GM21528 (cell line): ENCODE data around the gene OSBPL6.
"Not testable (repeated sequence)": the region's sequence is repeated elsewhere in the genome, so short reads cannot be mapped to it uniquely, and the experiment has no call there.

ENCODE experiments used
- ATAC-seq: cut with Tn5 transposase; IDR thresholded peaks from one replicate; pipeline ENCODE4 v1.9.1; 2021; ENCODE audit warnings: mild to moderate bottlenecking, moderate library complexity; ENCODE audit not compliant: unreplicated experiment, low FRiP score

The OSBPL6 gene

GRCh38 chr2:178193823-178194599 is at the start of gene OSBPL6:
Gene OSBPL6, plus strand, starts transcription at chr2:178194512. Its CDS starts 111,673 bp downstream, at chr2:178306185.
- ATAC-seq: peak; percentile 95

- ATAC-seq: no peak
Measured at GRCh38 chr2:178152033-178152432, 42.3 kb upstream of the OSBPL6 start.

- no peak for ATAC-seq
Measured at GRCh38 chr2:178152542-178152941, 41.8 kb upstream of the OSBPL6 start.

GRCh38 chr2:178152977-178153376 is 41.3 kb upstream of the OSBPL6 start:
- ATAC-seq: no peak

- not testable (repeated sequence) for ATAC-seq
Measured at GRCh38 chr2:178153878-178154277, 40.4 kb upstream of the OSBPL6 start.

- ATAC-seq: no peak
Measured at GRCh38 chr2:178155524-178155923, 38.8 kb upstream of the OSBPL6 start.

- no peak for ATAC-seq
Measured at GRCh38 chr2:178157574-178157973, 36.7 kb upstream of the OSBPL6 start.

- ATAC-seq: no peak
Measured at GRCh38 chr2:178159966-178160365, 34.3 kb upstream of the OSBPL6 start.

- no peak for ATAC-seq
Measured at GRCh38 chr2:178160601-178161000, 33.7 kb upstream of the OSBPL6 start.

GRCh38 chr2:178163395-178163794 is 30.9 kb upstream of the OSBPL6 start:
- no peak for ATAC-seq

GRCh38 chr2:178163911-178164310 is 30.4 kb upstream of the OSBPL6 start:
- no peak for ATAC-seq

GRCh38 chr2:178173657-178174056 is 20.7 kb upstream of the OSBPL6 start:
- no peak for ATAC-seq

GRCh38 chr2:178177066-178177679 is 17.1 kb upstream of the OSBPL6 start:
- ATAC-seq: no peak

- not testable (repeated sequence) for ATAC-seq
Measured at GRCh38 chr2:178180648-178181047, 13.7 kb upstream of the OSBPL6 start.

GRCh38 chr2:178187861-178188260 is 6.5 kb upstream of the OSBPL6 start:
- ATAC-seq: no peak

- no peak for ATAC-seq
Measured at GRCh38 chr2:178188466-178188865, 5.8 kb upstream of the OSBPL6 start.

GRCh38 chr2:178191004-178191508 is 3.3 kb upstream of the OSBPL6 start:
- no peak for ATAC-seq

- no peak for ATAC-seq
Measured at GRCh38 chr2:178191511-178191910, 2.8 kb upstream of the OSBPL6 start.

GRCh38 chr2:178193496-178193822 is 853 bp upstream of the OSBPL6 start:
- ATAC-seq: no peak

- peak; percentile 19 for ATAC-seq
Measured at GRCh38 chr2:178194600-178195389, 483 bp downstream of the OSBPL6 start.
